Ovary (tissue), 9 donors: ENCODE results near the gene NBEA. TPM values are rescaled to one million over a fixed set of nuclear protein-coding genes. Genes with fewer than 3 reads are reported as not detected.

Experiments
- DNase-seq, 5 donors: peaks; one replicate each; pipeline ENCODE4 v3.0.0-alpha.2; 2019 to 2020
- H3K27ac ChIP-seq, 2 donors: fragments of 200-600 bp; one replicate each; pipeline versions ENCODE4 v1.5.1 to v1.8.0; 2019 to 2022
- H3K27me3 ChIP-seq: fragments of 200-600 bp; one replicate; pipeline ENCODE4 v1.8.0; 2022
- H3K36me3 ChIP-seq: fragments of 200-600 bp; sonication (generic); one replicate; pipeline ENCODE4 v1.5.1; 2019
- H3K4me1 ChIP-seq: one replicate; pipeline ENCODE4 v1.8.1; 2013; ENCODE audit warnings: mild to moderate bottlenecking, moderate library complexity; ENCODE audit not compliant: insufficient read depth
- H3K4me3 ChIP-seq: fragments of 200-600 bp; sonication (generic); one replicate; pipeline ENCODE4 v1.5.1; 2017
- H3K9me3 ChIP-seq, 2 donors: fragments of 200-600 bp in 1 of 2; sonication (generic) in 1 of 2; one replicate each; pipeline versions ENCODE4 v1.5.1 to v1.8.1; 2013 to 2019; ENCODE audit warnings: mild to moderate bottlenecking in 1 of 2, moderate library complexity in 1 of 2
- CTCF ChIP-seq, 3 donors: fragments of 450-650 bp in 2 of 3; fragments of 200-600 bp in 1 of 3; IDR thresholded peaks; one replicate each; pipeline versions ENCODE4 v1.5.1 to v1.8.0; 2016 to 2022; ENCODE audit warnings: antibody characterized with exemption in 3 of 3, mild to moderate bottlenecking in 1 of 3
- EP300 ChIP-seq: sonication (generic); formaldehyde crosslinking; IDR thresholded peaks from one replicate; pipeline ENCODE4 v1.6.1; 2017; ENCODE audit warnings: antibody characterized with exemption
- POLR2A ChIP-seq: fragments of 450-650 bp; IDR thresholded peaks from one replicate; pipeline ENCODE4 v1.6.1; 2017; ENCODE audit warnings: antibody characterized with exemption, mild to moderate bottlenecking, moderate library complexity
- WGBS, 3 donors: extraction: QIAGEN DNeasy Blood & Tissue Kit in 1 of 3; methylation state at CpG; one replicate each; pipeline versions ENCODE4 v1.1.5 to v1.1.7; 2013 to 2017; 5-methylcytosine and 5-hydroxymethylcytosine counted together
- intact Hi-C, 4 donors: fragments of 100-400 bp; cut with DNase I; formaldehyde crosslinking; loops; one replicate each; pipeline versions ENCODE4 v1.11.0 to v1.15.1; 2022 to 2023
- polyA plus RNA-seq, 2 donors: library from polyadenylated mRNA; stranded (reverse); fragments of 200-250 nt in 1 of 2; fragments of 350-450 nt in 1 of 2; fragmentation: Illumina TruSeq in 1 of 2; extraction: RNeasy Lipid Tissue Mini Kit (QIAGEN cat#74804) in 1 of 2; gene quantifications; one replicate each; pipeline ENCODE4 v1.2.3, GENCODE V29; 2013 to 2014
- total RNA-seq, 7 donors: library from RNA; depleted of rRNA in 2 of 7; stranded (reverse); fragments of >200 nt in 2 of 7; fragmentation: NEBNext Ultra II Directional in 3 of 7; extraction: Animal tissue kit (Norgen Biotek cat#: 25700) in 3 of 7; gene quantifications; one replicate each; pipeline versions ENCODE4 v1.1.0 to v1.2.4, GENCODE V29; 2016 to 2023
- donor health status: DM: no; HTN: no; CAD: no; lungs with moderate emphysema.
- donor health status: DM: no; HTN: no; CAD: no.
- donor health status: Bipolar disorder and iron deficiency.
- donor health status: DM: yes; HTN: yes; CAD: no.
- donor health status: DM: no; HTN: no; CAD: no.
- donor health status: DM: yes; HTN: yes; CAD: no.

Gene NBEA
- total and polyA plus RNA-seq, 9 donors = 5.8 to 18.9 (median 16.0) TPM

DNA sequence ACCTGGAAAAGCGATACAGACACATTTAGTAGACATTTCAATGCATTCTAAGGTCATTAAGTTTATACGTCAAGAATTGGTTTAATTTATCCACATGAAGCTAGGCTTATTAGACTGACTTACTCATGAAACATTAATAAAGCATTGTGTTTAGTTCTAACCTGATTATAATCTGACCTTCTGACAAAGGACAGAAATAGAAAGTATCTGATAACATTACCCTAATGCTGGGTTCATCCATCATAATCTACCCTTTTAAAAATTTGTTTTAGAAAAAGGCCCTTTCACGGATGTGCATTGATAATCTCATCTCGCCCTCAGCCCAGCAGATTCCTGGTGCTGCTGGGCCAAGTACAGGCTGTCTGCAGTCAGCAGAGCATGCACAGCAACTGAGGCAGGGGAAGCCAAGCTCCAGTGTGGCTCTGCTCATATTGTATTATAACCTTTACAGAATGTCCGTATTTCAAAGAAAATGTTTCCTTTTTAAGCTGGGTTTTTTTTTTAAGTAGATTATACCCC lies 676.6 kb downstream of the NBEA start:
- intact Hi-C loops = no loop called here
- no peak overlapping the region for H3K27ac ChIP-seq
- TF ChIP-seq CTCF (IDR thresholded peaks at IDR 0.05) = no peak
- TF ChIP-seq EP300 = no peak
- no peaks in the 10 kb centered on the region for H3K27me3 ChIP-seq
- H3K9me3 ChIP-seq = no peaks in the 10 kb centered on the region
- H3K36me3 ChIP-seq = no peaks in the 10 kb centered on the region
- no peak overlapping the region for H3K4me3 ChIP-seq
- no peaks in the 10 kb centered on the region for H3K4me1 ChIP-seq
- DNase-seq = no peak
- WGBS, 3 donors = 91 to 94% (median 91%) methylated on average over 5 of the region's 5 CpGs

DNA sequence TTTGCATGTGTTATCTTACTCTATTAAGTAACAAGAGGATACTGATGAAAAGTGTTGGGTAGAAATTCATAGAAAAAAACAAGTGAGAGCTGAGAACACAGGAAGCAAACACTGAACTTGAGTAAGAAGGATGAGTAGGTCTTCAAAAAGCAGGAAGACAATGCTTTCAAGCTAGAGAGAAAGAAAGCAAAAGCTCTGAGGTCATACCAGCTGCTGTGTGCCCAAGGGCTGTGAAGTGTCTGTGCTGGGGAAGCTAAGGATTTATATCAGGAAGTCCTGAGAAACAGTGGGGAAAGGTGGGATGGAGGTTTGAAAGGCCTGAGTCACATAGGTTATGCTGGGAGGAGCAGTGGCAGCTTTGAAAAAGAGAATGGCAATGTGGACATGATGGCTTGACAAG lies 679.9 kb downstream of the NBEA start:
- Histone ChIP-seq H3K4me3 (no peak overlapping the region), H3K27ac (no peak overlapping the region), H3K36me3 (no peaks in the 10 kb centered on the region), H3K9me3 (no peaks in the 10 kb centered on the region), H3K4me1 (no peaks in the 10 kb centered on the region), H3K27me3 (peaks cover 2% of the 10 kb centered on the region)
- no peak for DNase-seq
- intact Hi-C loops = no loop called here
- TF ChIP-seq CTCF (IDR thresholded peaks at IDR 0.05) (no peak), POLR2A (no peak)

- no peak overlapping the region for H3K27ac ChIP-seq
- intact Hi-C loops = no loop called here
Observed at GRCh38 chr13:35629026-35629425, 687.0 kb downstream of the NBEA start.

GRCh38 chr13:35630551-35631275 lies 688.6 kb downstream of the NBEA start:
- peak in 1 of 3 donors; percentile 39 for TF ChIP-seq CTCF (IDR thresholded peaks at IDR 0.05)
- TF ChIP-seq POLR2A = no peak
- Histone ChIP-seq H3K9me3 (no peaks in the 10 kb centered on the region), H3K27ac (no peak overlapping the region), H3K27me3 (no peaks in the 10 kb centered on the region), H3K4me1 (no peaks in the 10 kb centered on the region), H3K36me3 (no peaks in the 10 kb centered on the region), H3K4me3 (no peak overlapping the region)
- DNase-seq = no peak
- 70 to 82% (median 74%) methylated on average over 5 of the region's 5 CpGs for WGBS, 3 donors
- intact Hi-C loops = loop anchor here in 1 of 4 donors (10.0 kb wide), 1 partner anchor 334 kb away; no protein-coding TSS in a partner anchor

More at GRCh38 chr13:35629026-35629425, 687.0 kb downstream of the NBEA start:
- DNase-seq = no peak
- TF ChIP-seq EP300 (no peak), CTCF (IDR thresholded peaks at IDR 0.05) (no peak), POLR2A (no peak)
- no peaks in the 10 kb centered on the region for H3K4me1 ChIP-seq
- no peaks in the 10 kb centered on the region for H3K9me3 ChIP-seq
- WGBS, 3 donors = 90 to 92% (median 92%) methylated on average over 2 of the region's 2 CpGs
- peaks cover 2% of the 10 kb centered on the region for H3K27me3 ChIP-seq
- H3K4me3 ChIP-seq = no peak overlapping the region
- H3K36me3 ChIP-seq = no peaks in the 10 kb centered on the region
